Smooth muscle cell (in vitro differentiated cells): ENCODE measurements around the gene ACOXL. TPM values are rescaled to one million over a fixed set of nuclear protein-coding genes. Genes with fewer than 3 reads are reported as not detected.

Experiments
- DNase-seq: peaks from one replicate; lab custom pipeline; 2025; ENCODE audit not compliant: unreplicated experiment; lab: John Stamatoyannopoulos, UW
- H2AFZ ChIP-seq: fragments of 200-600 bp; sonication (generic); 2 replicates; pipeline ENCODE4 v1.6.0; 2016; ENCODE audit warnings: antibody characterized with exemption, low read depth, mild to moderate bottlenecking
- H3F3A ChIP-seq: fragments of 200-600 bp; sonication (generic); 2 replicates; pipeline ENCODE4 v1.6.0; 2017; ENCODE audit warnings: antibody characterized with exemption, low read depth
- H3K27ac ChIP-seq: fragments of 200-600 bp; sonication (generic); 2 replicates; pipeline ENCODE4 v1.5.1; 2016; ENCODE audit warnings: low read depth, mild to moderate bottlenecking
- H3K27me3 ChIP-seq: fragments of 200-600 bp; sonication (generic); 2 replicates; pipeline ENCODE4 v1.6.1; 2016; ENCODE audit warnings: low read depth, mild to moderate bottlenecking
- H3K36me3 ChIP-seq: fragments of 200-600 bp; sonication (generic); 2 replicates; pipeline ENCODE4 v1.5.1; 2016; ENCODE audit warnings: low read depth
- H3K4me1 ChIP-seq: fragments of 200-600 bp; sonication (generic); 2 replicates; pipeline ENCODE4 v1.5.1; 2016; ENCODE audit warnings: low read depth
- H3K4me2 ChIP-seq: fragments of 200-600 bp; sonication (generic); 2 replicates; pipeline ENCODE4 v1.6.0; 2016; ENCODE audit warnings: mild to moderate bottlenecking
- H3K4me3 ChIP-seq: fragments of 200-600 bp; sonication (generic); 2 replicates; pipeline ENCODE4 v1.5.1; 2016; ENCODE audit warnings: mild to moderate bottlenecking
- H3K79me2 ChIP-seq: fragments of 200-600 bp; sonication (generic); 2 replicates; pipeline ENCODE4 v1.6.0; 2016; ENCODE audit warnings: low read depth, mild to moderate bottlenecking
- H3K9ac ChIP-seq: fragments of 200-600 bp; sonication (generic); 2 replicates; pipeline ENCODE4 v1.6.0; 2016; ENCODE audit warnings: low read depth
- H3K9me3 ChIP-seq: fragments of 200-600 bp; sonication (generic); replicated peaks from 2 replicates; pipeline ENCODE4 v1.5.1; 2016; ENCODE audit warnings: low read depth
- H4K20me1 ChIP-seq: fragments of 200-600 bp; sonication (generic); 2 replicates; pipeline ENCODE4 v1.6.0; 2016; ENCODE audit warnings: low read depth
- WGBS: methylation state at CpG from one replicate; pipeline ENCODE4 v1.1.7; 2016; ENCODE audit warnings: low lambda C conversion rate; 5-methylcytosine and 5-hydroxymethylcytosine counted together
- polyA plus RNA-seq: library from polyadenylated mRNA; unstranded; fragments of >200 nt; fragmentation: Nextera tagmentation; extraction: Ambion mirVana; gene quantifications from 2 replicates; pipeline ENCODE4 v1.2.1, GENCODE V29; 2016
- total RNA-seq: library from RNA; depleted of rRNA; stranded (reverse); fragments of >200 nt; gene quantifications from 2 replicates; pipeline ENCODE4 v1.2.3, GENCODE V29; 2014
- TF ChIP-seq, protein P1 (sequence below): fragments of 200-600 bp; sonication (generic); IDR thresholded peaks from 2 replicates; pipeline ENCODE4 v1.5.1; 2017; ENCODE audit warnings: borderline replicate concordance, mild to moderate bottlenecking, antibody characterized with exemption; ENCODE audit not compliant: insufficient read depth, poor library complexity, severe bottlenecking

Gene ACOXL
- total and polyA plus RNA-seq, 2 experiments from 2014 or later = not detected

GRCh38 chr2:110909501-110909900 is 177.1 kb downstream of the ACOXL start:
- no peak for DNase-seq
- Histone ChIP-seq H3K36me3 (peaks cover 5% of the 10 kb centered on the region), H3K27me3 (peaks cover 6% of the 10 kb centered on the region), H3K4me2 (no peak overlapping the region), H3K9me3 (no peaks in the 10 kb centered on the region), H4K20me1 (no peaks in the 10 kb centered on the region), H3K4me3 (no peak overlapping the region), H3K4me1 (no peaks in the 10 kb centered on the region), H3K9ac (no peak overlapping the region), H3K79me2 (no peaks in the 10 kb centered on the region), H3K27ac (no peak overlapping the region), H3F3A (no peaks in the 10 kb centered on the region), H2AFZ (no peak overlapping the region)
- TF ChIP-seq, protein P1, sequence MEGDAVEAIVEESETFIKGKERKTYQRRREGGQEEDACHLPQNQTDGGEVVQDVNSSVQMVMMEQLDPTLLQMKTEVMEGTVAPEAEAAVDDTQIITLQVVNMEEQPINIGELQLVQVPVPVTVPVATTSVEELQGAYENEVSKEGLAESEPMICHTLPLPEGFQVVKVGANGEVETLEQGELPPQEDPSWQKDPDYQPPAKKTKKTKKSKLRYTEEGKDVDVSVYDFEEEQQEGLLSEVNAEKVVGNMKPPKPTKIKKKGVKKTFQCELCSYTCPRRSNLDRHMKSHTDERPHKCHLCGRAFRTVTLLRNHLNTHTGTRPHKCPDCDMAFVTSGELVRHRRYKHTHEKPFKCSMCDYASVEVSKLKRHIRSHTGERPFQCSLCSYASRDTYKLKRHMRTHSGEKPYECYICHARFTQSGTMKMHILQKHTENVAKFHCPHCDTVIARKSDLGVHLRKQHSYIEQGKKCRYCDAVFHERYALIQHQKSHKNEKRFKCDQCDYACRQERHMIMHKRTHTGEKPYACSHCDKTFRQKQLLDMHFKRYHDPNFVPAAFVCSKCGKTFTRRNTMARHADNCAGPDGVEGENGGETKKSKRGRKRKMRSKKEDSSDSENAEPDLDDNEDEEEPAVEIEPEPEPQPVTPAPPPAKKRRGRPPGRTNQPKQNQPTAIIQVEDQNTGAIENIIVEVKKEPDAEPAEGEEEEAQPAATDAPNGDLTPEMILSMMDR = no peak
- 98% methylated on average over 3 of the region's 3 CpGs for whole genome bisulfite sequencing

DNA sequence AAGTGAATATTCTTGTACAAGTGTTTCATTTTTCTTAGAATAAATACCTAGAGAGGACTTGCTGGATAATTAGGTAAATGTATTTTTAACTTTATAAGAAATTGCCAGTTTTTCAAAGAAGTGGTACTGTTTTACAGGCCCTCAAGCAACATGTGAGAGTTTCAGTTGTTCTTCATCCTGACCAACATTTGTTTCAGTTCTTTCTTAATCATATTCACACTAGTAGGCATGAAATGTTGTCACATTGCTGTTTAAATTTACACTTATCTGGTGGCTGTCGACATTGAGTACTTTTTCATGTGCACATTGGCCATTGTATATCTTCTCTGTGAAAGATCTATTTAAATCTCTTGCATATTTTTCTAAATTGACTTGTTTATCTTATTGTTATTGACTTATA is 178.1 kb downstream of the ACOXL start:
- Histone ChIP-seq H3F3A (no peaks in the 10 kb centered on the region), H3K4me3 (no peak overlapping the region), H3K4me2 (no peak overlapping the region), H3K9me3 (no peaks in the 10 kb centered on the region), H3K27ac (no peak overlapping the region), H3K79me2 (no peaks in the 10 kb centered on the region), H4K20me1 (no peaks in the 10 kb centered on the region), H3K4me1 (no peaks in the 10 kb centered on the region), H2AFZ (no peak overlapping the region), H3K36me3 (peaks cover 5% of the 10 kb centered on the region), H3K9ac (no peak overlapping the region), H3K27me3 (peaks cover 6% of the 10 kb centered on the region)
- TF ChIP-seq, protein P1 = no peak
- WGBS = 70% methylated on average over 1 of the region's 1 CpG
- no peak for DNase-seq

GRCh38 chr2:110919738-110920137 is 187.4 kb downstream of the ACOXL start:
- Histone ChIP-seq H4K20me1 (no peaks in the 10 kb centered on the region), H3F3A (no peaks in the 10 kb centered on the region), H3K4me2 (no peak overlapping the region), H3K4me3 (no peak overlapping the region), H3K27ac (no peak overlapping the region), H3K9ac (no peak overlapping the region), H2AFZ (no peak overlapping the region), H3K36me3 (no peaks in the 10 kb centered on the region), H3K27me3 (no peaks in the 10 kb centered on the region), H3K79me2 (no peaks in the 10 kb centered on the region), H3K4me1 (no peaks in the 10 kb centered on the region), H3K9me3 (no peaks in the 10 kb centered on the region)
- TF ChIP-seq, protein P1 = no peak
- no peak for DNase-seq
- WGBS = 100% methylated on average over 1 of the region's 1 CpG

DNA sequence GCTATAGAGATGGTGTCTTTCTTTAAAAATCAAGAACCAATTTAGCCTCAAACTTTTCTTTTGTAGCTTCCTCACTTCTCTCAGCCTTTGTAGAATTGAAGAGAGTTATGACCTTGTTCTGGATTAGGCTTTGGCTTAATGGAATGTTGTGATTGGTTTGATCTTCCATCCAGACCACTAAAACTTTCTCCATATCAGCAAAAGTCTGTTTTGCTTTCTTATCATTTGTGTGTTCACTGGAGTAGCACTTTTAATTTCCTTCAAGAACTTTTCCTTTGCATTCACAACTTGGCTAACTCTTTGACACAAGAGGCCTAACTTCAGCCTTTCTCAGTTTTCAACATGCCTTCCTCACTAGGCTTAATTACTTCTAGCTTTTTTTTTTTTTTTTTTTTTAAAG is 193.1 kb downstream of the ACOXL start:
- Histone ChIP-seq H3K9ac (no peak overlapping the region), H3K4me3 (no peak overlapping the region), H3K4me2 (no peak overlapping the region)

More for the DNA sequence above, 193.1 kb downstream of the ACOXL start:
- no peak for DNase-seq
- Histone ChIP-seq H3K9me3 (no peaks in the 10 kb centered on the region), H4K20me1 (no peaks in the 10 kb centered on the region), H3K4me1 (no peaks in the 10 kb centered on the region), H3K36me3 (no peaks in the 10 kb centered on the region), H3K27ac (no peak overlapping the region), H3K27me3 (no peaks in the 10 kb centered on the region), H3K79me2 (no peaks in the 10 kb centered on the region), H2AFZ (no peak overlapping the region), H3F3A (no peaks in the 10 kb centered on the region)
- TF ChIP-seq, protein P1 = no peak
